SK-N-MC (cell line): Measurements from ENCODE around the gene PIK3CB.

ENCODE experiments used
- EZH2 ChIP-seq: fragments of 200-600 bp; sonication (generic); IDR thresholded peaks from one replicate; pipeline ENCODE4 v1.6.1; 2017; ENCODE audit warnings: antibody characterized with exemption
- FOXP2 ChIP-seq: optimal IDR thresholded peaks from 2 replicates; pipeline ENCODE3; 2011; ENCODE audit warnings: mild to moderate bottlenecking, moderate library complexity; ENCODE audit not compliant: insufficient read depth; ENCODE audit errors: extremely low read length, control extremely low read depth
- POLR2AphosphoS5 ChIP-seq: IDR thresholded peaks from 2 replicates; pipeline ENCODE4 v1.6.1; 2012; ENCODE audit warnings: mild to moderate bottlenecking, low read depth, low read length, borderline replicate concordance

DNA sequence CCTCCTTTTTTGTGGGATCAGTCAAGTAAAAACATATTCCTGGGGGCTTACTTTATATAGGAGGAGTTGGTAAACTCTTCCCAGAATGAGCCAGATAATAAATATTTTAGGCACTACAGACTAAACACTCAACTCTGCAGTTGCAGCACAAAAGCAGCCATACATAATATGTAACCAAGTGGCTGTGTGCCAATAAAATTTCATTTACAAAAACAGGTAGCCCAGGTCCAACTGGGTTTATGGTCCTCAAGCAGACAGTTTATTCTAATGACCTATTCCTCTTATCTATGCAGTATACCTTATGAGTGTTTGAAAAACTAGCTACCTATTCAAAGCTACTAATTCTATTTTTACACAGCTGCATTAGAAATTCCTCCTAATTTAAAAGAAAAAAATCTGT, 164.3 kb downstream of the PIK3CB start:
- TF ChIP-seq EZH2 (no peak), POLR2AphosphoS5 (no peak), FOXP2 (no peak)
